Spleen (tissue), 7 donors: ENCODE results near the gene SLC4A1AP.

Experiments
- CTCF ChIP-seq, 11 experiments: fragments of 200-600 bp in 7 of 11; fragments of 450-650 bp in 4 of 11; sonication (generic) in 4 of 11; IDR thresholded peaks in 8 of 11; conservative IDR thresholded peaks in 3 of 11; 1 replicate in 7 of 11; 2 replicates in 4 of 11; pipeline versions ENCODE4 v1.4.0 to v1.8.0; 2016 to 2021; ENCODE audit warnings: antibody characterized with exemption in 11 of 11, inconsistent platforms in 4 of 11, mild to moderate bottlenecking in 1 of 11
- POLR2A ChIP-seq, 3 donors: fragments of 450-650 bp; IDR thresholded peaks; one replicate each; pipeline ENCODE4 v1.5.1; 2017; ENCODE audit warnings: antibody characterized with exemption in 3 of 3, mild to moderate bottlenecking in 1 of 3
- donor health status: DM: no; HTN: no; CAD: no; lungs with moderate emphysema.
- donor health status: DM: no; HTN: no; CAD: no.
- donor health status: DM: no; HTN: no; CAD: no.

GRCh38 chr2:27652790-27653189 lies 10.9 kb upstream of the SLC4A1AP start:
- TF ChIP-seq CTCF (IDR thresholded peaks at IDR 0.05 in 8 of 11, conservative IDR thresholded peaks at IDR 0.05 in 3 of 11) (no peak), POLR2A (IDR thresholded peaks at IDR 0.05) (no peak)
